ENCODE data around the gene VWCE. TPM values are rescaled to one million over a fixed set of nuclear protein-coding genes. Genes with fewer than 3 reads are reported as not detected.

Gene VWCE
- total RNA-seq, 2 donors from 2014 or later: 2.0 to 4.3 TPM

DNA sequence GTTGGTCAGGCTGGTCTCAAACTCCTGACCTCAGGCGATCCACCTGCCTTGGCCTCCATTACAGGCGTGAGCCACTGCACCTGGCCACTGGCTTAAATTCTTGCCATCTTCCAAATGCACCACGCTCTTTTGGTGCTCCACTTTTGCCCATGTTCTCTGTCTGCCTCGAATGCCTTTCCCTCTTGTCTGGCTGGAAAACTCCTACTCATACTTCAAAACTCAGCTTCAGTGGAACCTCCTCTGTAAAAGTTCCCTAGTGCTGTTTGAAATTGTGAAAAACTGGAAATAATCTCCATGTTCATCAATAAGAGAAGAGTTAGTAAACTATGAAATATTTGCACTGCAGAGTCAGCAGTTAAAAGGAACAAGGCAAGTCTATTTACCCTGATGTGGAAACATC, 11.5 kb downstream of the VWCE start:
- H3K4me1 ChIP-seq (replicated peaks): no peaks in the 10 kb centered on the region
- TF ChIP-seq POLR2A (IDR thresholded peaks at IDR 0.05) (no peak), POLR2AphosphoS5 (IDR thresholded peaks at IDR 0.05) (no peak)
- TF ChIP-seq, protein P1, sequence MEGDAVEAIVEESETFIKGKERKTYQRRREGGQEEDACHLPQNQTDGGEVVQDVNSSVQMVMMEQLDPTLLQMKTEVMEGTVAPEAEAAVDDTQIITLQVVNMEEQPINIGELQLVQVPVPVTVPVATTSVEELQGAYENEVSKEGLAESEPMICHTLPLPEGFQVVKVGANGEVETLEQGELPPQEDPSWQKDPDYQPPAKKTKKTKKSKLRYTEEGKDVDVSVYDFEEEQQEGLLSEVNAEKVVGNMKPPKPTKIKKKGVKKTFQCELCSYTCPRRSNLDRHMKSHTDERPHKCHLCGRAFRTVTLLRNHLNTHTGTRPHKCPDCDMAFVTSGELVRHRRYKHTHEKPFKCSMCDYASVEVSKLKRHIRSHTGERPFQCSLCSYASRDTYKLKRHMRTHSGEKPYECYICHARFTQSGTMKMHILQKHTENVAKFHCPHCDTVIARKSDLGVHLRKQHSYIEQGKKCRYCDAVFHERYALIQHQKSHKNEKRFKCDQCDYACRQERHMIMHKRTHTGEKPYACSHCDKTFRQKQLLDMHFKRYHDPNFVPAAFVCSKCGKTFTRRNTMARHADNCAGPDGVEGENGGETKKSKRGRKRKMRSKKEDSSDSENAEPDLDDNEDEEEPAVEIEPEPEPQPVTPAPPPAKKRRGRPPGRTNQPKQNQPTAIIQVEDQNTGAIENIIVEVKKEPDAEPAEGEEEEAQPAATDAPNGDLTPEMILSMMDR (IDR thresholded peaks at IDR 0.05): no peak
- 97% methylated on average over 4 of the region's 4 CpGs for WGBS

DNA sequence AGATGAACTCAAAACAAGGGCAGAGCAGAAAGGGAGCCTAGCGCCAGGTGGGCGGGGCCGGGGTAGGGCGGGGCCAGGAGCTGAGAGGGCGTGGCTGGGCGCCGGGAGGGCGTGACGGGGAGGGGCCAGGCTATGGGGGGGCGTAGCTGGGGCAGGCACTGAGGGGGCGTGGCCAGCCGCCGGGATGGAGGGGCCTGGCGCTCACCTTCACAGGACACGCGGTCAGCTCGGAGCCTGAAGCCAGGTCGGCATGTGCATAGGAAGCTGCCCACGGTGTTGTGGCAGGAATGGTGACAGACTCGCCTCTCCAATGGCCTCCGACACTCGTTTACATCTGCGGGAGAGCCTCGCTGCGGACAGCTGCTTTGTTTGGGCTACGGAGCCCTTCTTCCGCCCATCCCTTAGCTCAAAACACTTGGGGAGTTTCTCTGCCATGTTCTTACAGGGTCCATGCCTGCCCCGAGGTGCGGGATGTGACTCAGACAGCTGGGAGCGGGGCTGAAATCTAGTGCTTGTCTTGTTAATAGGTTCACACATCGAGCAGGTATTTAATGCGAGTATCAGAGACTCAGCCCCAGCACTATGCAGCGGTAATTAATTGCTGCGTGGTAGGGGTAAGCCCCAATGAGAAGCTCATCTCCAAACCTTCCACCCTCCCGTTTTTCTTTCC, 13.4 kb downstream of the VWCE start:
- TF ChIP-seq POLR2A (IDR thresholded peaks at IDR 0.05): no peak
- TF ChIP-seq, protein P1 (IDR thresholded peaks at IDR 0.05): no peak
- no peak for TF ChIP-seq POLR2AphosphoS5 (IDR thresholded peaks at IDR 0.05)
- 62% methylated on average over 33 of the region's 35 CpGs for WGBS
- Histone ChIP-seq H3K9me3 (no peaks in the 10 kb centered on the region), H3K36me3 (no peaks in the 10 kb centered on the region), H3K27ac (no peak overlapping the region), H3K4me3 (no peak overlapping the region), H3K4me1 (replicated peaks) (no peaks in the 10 kb centered on the region), H3K27me3 (replicated peaks; ENCODE audit: insufficient read depth) (no peaks in the 10 kb centered on the region)
- intact Hi-C loops (cut with DNase I): no loop called here
- no peak for DNase-seq (ENCODE audit: low spot score)

More for the DNA sequence above, 11.5 kb downstream of the VWCE start:
- H3K9me3 ChIP-seq: no peaks in the 10 kb centered on the region
- no peaks in the 10 kb centered on the region for H3K36me3 ChIP-seq
- intact Hi-C loops (cut with DNase I): no loop called here
- no peaks in the 10 kb centered on the region for H3K27me3 ChIP-seq (replicated peaks; ENCODE audit: insufficient read depth)
- DNase-seq (ENCODE audit: low spot score): no peak
- H3K27ac ChIP-seq: no peak overlapping the region
- no peak overlapping the region for H3K4me3 ChIP-seq

DNA sequence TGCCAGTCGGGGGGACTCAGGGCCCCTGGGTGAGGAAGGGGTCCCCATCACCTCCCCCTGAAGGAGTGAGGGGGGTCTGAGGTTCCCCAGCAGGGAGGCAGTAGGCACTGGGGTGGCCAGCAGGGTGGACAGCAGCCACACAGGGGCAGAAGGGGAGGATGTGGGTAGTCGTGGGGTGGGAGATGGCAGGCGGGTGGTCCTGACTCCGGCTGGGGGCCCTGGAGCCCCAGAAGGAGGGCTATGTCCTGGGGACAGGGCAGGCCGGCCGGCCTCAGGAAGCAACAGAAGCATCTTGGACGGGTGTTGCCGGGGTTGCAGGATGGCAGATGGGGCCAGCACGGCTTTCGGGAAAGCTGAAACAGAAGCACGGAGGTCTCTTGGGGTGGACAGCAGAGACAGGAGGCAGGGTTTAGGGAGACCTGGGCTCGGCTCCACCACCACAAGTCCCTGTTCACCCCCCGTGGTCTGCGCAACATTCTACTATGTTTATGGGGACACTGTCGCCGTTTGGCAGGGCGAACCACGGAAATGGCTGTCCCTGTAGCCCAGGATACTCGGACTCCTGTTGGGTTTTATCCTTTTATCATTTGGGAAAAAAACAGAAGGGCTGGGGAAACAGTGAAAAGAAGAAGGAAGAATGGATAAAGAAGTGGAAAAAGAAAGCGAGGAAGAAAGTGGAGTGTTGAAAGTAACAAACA, 14.1 kb downstream of the VWCE start:
- no peaks in the 10 kb centered on the region for H3K9me3 ChIP-seq
- intact Hi-C loops (cut with DNase I): no loop called here
- H3K27ac ChIP-seq: no peak overlapping the region
- H3K36me3 ChIP-seq: no peaks in the 10 kb centered on the region
- no peak for DNase-seq (ENCODE audit: low spot score)
- H3K27me3 ChIP-seq (replicated peaks; ENCODE audit: insufficient read depth): no peaks in the 10 kb centered on the region
- no peak overlapping the region for H3K4me3 ChIP-seq
- WGBS: 90% methylated on average over 20 of the region's 20 CpGs
- no peaks in the 10 kb centered on the region for H3K4me1 ChIP-seq (replicated peaks)
- TF ChIP-seq POLR2A (IDR thresholded peaks at IDR 0.05) (no peak), POLR2AphosphoS5 (IDR thresholded peaks at IDR 0.05) (no peak)
- TF ChIP-seq, protein P1 (IDR thresholded peaks at IDR 0.05): no peak

GRCh38 chr11:61279934-61280659, 15.0 kb downstream of the VWCE start:
- Histone ChIP-seq H3K36me3 (no peaks in the 10 kb centered on the region), H3K27ac (no peak overlapping the region), H3K27me3 (replicated peaks; ENCODE audit: insufficient read depth) (no peaks in the 10 kb centered on the region), H3K4me1 (replicated peaks) (no peaks in the 10 kb centered on the region), H3K9me3 (no peaks in the 10 kb centered on the region), H3K4me3 (no peak overlapping the region)
- peak; percentile 33 for DNase-seq (ENCODE audit: low spot score)
- TF ChIP-seq, protein P1 (IDR thresholded peaks at IDR 0.05): no peak
- TF ChIP-seq POLR2A (IDR thresholded peaks at IDR 0.05) (no peak), POLR2AphosphoS5 (IDR thresholded peaks at IDR 0.05) (no peak)
- intact Hi-C loops (cut with DNase I): no loop called here
- WGBS: 69% methylated on average over 12 of the region's 12 CpGs
